Cardiac septum (tissue), 1 donor: Measurements from ENCODE around the gene KCNAB1. TPM values are rescaled to one million over a fixed set of nuclear protein-coding genes. Genes with fewer than 3 reads are reported as not detected.

Experiments
- DNase-seq: peaks from one replicate; pipeline ENCODE4 v3.0.0-alpha.2; 2020; ENCODE audit warnings: low spot score
- intact Hi-C: fragments of 100-400 bp; cut with DNase I; formaldehyde crosslinking; loops from one replicate; pipeline ENCODE4 v1.14.0; 2022
- total RNA-seq: library from RNA; stranded (reverse); fragmentation: NEBNext Ultra II Directional; extraction: Animal tissue kit (Norgen Biotek cat#: 25700); gene quantifications from one replicate; pipeline ENCODE4 v1.2.1, GENCODE V29; 2021
- donor health status: DM: no; HTN: no; CAD: no.

KCNAB1 gene
- total RNA-seq, 1 donor from 2014 or later = 2.5 TPM

GRCh38 chr3:156417559-156418132 lies 297.3 kb downstream of the KCNAB1 start:
- intact Hi-C loops = no loop called here

GRCh38 chr3:156418428-156418827 lies 298.1 kb downstream of the KCNAB1 start:
- intact Hi-C loops = no loop called here
- DNase-seq = no peak

More at GRCh38 chr3:156417559-156418132, 297.3 kb downstream of the KCNAB1 start:
- DNase-seq = no peak

GRCh38 chr3:156421534-156421933 lies 301.2 kb downstream of the KCNAB1 start:
- DNase-seq = no peak
- intact Hi-C loops = no loop called here

- DNase-seq = no peak
- intact Hi-C loops = no loop called here
These were observed 304.4 kb downstream of the KCNAB1 start for GRCh38 chr3:156424758-156425157.

- no peak for DNase-seq
- intact Hi-C loops = no loop called here
These were observed 305.3 kb downstream of the KCNAB1 start for GRCh38 chr3:156425651-156426050.

- DNase-seq = no peak
- intact Hi-C loops = no loop called here
These were observed 308.7 kb downstream of the KCNAB1 start for GRCh38 chr3:156429125-156429524.

GRCh38 chr3:156431334-156432124 lies 311.2 kb downstream of the KCNAB1 start:
- intact Hi-C loops = no loop called here
- no peak for DNase-seq

- intact Hi-C loops = no loop called here
- no peak for DNase-seq
These were observed 312.2 kb downstream of the KCNAB1 start for GRCh38 chr3:156432563-156432962.

GRCh38 chr3:156433138-156433537 lies 312.8 kb downstream of the KCNAB1 start:
- no peak for DNase-seq
- intact Hi-C loops = no loop called here

- intact Hi-C loops = no loop called here
- no peak for DNase-seq
These were observed 313.5 kb downstream of the KCNAB1 start for GRCh38 chr3:156433910-156434309.

GRCh38 chr3:156434921-156435320 lies 314.5 kb downstream of the KCNAB1 start:
- intact Hi-C loops = no loop called here
- DNase-seq = no peak

- intact Hi-C loops = no loop called here
- DNase-seq = no peak
These were observed 322.7 kb downstream of the KCNAB1 start for GRCh38 chr3:156443079-156443478.

- no peak for DNase-seq
- intact Hi-C loops = no loop called here
These were observed 325.0 kb downstream of the KCNAB1 start for GRCh38 chr3:156445117-156446090.

- intact Hi-C loops = no loop called here
- no peak for DNase-seq
These were observed 327.9 kb downstream of the KCNAB1 start for GRCh38 chr3:156448300-156448699.

GRCh38 chr3:156449710-156450574 lies 329.6 kb downstream of the KCNAB1 start:
- intact Hi-C loops = loop anchor here (2.0 kb wide), 1 partner anchor 297 kb away; no protein-coding TSS in a partner anchor

GRCh38 chr3:156455839-156456238 lies 335.5 kb downstream of the KCNAB1 start:
- DNase-seq = no peak
- intact Hi-C loops = no loop called here

More at GRCh38 chr3:156449710-156450574, 329.6 kb downstream of the KCNAB1 start:
- DNase-seq = no peak

GRCh38 chr3:156456771-156457224 lies 336.4 kb downstream of the KCNAB1 start:
- DNase-seq = no peak
- intact Hi-C loops = no loop called here

GRCh38 chr3:156459434-156459833 lies 339.1 kb downstream of the KCNAB1 start:
- DNase-seq = no peak
- intact Hi-C loops = no loop called here

GRCh38 chr3:156460206-156460611 lies 339.8 kb downstream of the KCNAB1 start:
- no peak for DNase-seq
- intact Hi-C loops = no loop called here
